GM18951 (cell line): ENCODE results near the gene DNAJC11.
"Not testable (repeated sequence)": the region's sequence is repeated elsewhere in the genome, so short reads cannot be mapped to it uniquely, and the experiment has no call there.

Experiments used
- POLR2A ChIP-seq: IDR thresholded peaks from 4 replicates; pipeline ENCODE4 v1.6.1; 2011; ENCODE audit warnings: mild to moderate bottlenecking; ENCODE audit not compliant: insufficient read length, insufficient read depth; ENCODE audit errors: extremely low read depth
- in situ Hi-C: fragments of 300-500 bp; cut with MboI; formaldehyde crosslinking; loops from one replicate; pipeline ENCODE4 v1.12.0; 2022; ENCODE audit warnings: low sequenced_read_pairs, mixed read lengths, inconsistent platforms; ENCODE audit not compliant: unreplicated experiment

Gene DNAJC11

DNA sequence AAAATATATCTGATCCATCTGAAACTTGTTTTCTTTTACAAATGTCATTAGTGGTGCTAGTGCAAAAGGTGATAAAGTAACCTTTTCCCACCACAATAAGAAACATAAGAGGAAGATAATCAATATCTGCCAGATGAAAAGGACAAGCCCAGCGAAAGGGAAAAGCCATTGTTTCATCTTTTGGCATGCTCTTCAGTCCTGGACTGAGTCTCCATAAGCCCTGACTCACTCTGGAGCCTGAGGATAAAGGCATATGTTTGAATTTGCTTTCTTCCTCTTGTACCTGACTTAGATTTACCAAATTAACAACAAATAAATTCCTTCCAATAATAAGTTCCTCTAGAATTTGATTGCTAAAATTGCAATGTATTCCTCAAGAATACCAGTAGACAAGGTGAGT is 13.6 kb downstream of the DNAJC11 start:
- in situ Hi-C loops: no loop called here
- no peak for TF ChIP-seq POLR2A

DNA sequence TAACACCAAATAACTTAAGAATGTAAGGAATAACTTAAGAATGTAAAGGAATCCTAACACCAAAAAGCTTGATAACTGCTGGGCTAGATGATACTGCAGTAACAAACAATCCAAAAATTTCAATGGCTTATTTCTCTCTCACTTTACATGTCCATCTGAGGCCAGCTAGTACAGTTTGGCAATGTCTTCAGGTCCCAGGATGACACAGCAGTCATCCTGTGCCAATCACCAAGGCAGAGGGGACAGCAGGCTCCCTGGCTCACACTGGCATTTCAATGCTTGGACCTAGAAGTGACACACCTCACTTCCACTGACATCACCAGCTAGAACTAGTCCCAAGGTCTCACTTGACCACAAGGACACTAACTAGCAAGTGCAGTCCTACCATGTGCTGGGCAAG is 15.3 kb downstream of the DNAJC11 start:
- in situ Hi-C loops: no loop called here
- TF ChIP-seq POLR2A: no peak

DNA sequence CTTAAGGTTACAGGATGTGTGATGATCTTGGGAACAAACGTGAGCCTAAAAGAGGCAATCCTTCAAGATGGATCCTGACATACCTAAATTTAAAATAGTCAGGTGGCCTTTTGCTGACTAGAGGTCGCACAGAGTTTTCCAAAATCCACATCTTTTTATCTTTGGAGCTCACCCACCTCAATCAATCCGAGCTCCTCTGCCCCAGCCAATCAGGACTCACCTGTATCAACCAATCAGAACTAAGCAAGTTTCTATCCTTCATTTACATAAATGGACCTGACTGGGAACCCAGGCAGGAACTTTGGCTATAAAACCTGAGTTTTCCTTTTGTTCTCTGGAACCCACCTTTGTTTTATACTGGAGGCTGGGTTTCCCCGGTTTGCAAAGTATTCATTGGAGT is 16.2 kb downstream of the DNAJC11 start:
- TF ChIP-seq POLR2A: no peak
- in situ Hi-C loops: no loop called here

DNA sequence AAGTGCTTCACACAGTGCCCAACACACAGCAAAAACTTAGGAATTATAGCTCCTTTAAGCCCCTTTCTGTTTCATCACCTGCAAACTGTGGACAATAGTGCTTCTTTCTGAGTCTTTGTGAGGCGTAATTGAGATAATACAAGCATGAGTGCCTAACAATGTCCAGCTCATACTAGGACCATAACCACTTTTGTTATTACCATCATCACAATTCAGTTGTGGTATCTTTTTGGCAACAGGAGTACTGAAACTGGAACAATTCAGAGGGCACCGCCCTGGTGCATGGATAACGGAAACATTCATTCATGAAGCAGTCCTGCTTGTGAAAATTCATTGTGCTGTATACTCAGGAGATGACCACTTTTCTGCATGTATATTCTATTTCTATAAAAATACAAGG is 18.2 kb downstream of the DNAJC11 start:
- in situ Hi-C loops: no loop called here
- no peak for TF ChIP-seq POLR2A

DNA sequence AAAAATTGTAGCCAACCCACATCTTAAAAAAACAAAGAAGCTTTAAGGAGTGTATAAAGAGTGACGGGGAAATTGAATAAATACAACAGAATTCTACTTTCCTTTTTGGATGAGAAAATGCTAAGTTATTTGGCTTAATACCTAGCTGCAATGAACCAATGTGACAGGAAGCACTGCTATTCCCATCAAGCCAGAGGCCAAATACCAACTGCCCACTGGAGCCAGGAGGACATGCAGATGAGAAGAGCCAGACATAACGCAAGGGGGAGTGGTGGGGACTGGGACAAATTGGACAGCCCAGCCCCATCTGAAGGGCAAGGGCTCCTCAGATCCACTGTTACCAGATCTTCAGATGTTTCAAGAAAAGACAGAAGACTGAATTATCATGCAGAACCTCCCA is 25.7 kb downstream of the DNAJC11 start:
- TF ChIP-seq POLR2A: no peak
- in situ Hi-C loops: no loop called here

DNA sequence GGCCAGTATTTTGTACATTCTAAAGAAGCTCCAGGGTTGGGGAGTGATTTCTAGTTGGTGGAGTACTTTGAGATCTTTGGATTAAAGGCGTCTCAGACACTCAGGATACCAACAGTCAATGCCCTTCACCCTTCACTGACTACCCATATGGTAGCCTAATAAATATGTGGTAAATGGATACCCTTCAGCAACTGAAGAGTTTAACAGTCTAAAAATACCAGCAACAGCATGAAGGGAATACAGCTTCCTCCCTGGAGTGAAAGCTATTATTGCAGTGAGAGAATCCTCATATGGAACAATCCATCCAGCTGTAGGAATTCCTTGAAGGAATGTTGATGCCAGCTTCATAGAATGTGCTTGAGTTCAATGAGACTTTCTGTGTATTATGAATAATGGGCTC is 26.8 kb downstream of the DNAJC11 start:
- TF ChIP-seq POLR2A: no peak
- in situ Hi-C loops: no loop called here

DNA sequence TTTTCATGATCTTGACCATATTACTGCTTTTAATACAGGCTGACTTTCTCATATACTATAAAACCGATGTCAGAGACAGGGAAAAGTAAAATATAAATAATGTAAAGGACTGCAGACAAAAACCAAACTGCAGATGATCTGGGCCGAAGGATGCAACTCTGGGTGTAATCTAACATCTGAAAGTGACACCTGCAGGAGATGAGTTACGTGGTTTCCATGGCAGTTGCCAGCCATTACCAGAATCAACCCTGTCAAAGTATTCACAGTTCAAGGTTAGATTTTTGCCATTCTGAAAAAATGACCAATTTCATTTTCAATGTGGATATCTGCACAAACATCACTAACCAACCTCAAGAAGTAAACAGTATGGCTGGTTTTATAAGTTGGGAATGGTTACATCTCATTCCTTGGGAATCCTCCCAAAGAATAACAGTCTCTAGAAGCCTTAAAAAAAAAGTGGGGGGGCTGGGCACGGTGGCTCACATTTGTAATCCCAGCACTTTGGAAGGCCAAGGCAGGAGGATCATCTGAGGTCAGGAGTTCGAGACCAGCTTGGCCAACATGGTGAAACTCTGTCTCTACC is 27.7 kb downstream of the DNAJC11 start:
- in situ Hi-C loops: no loop called here
- no peak for TF ChIP-seq POLR2A

DNA sequence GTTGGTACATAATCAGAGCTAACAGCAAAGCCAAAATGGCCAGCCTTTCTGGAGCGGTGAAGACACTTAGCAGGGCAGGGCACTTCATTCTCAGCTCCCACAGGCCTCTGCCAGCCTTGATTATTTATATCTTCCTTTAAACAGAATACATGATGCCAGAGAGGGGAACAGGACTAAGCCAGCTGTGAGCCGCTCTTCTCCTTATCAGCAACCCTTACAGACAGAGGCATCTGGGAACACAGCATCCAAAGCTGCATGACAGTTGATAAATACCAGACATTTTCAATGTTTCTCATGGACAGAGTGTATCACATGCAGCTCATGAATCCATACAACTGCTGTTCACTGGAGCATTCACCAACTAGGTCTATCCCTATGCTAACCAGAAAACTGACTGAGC is 29.1 kb downstream of the DNAJC11 start:
- in situ Hi-C loops: no loop called here
- no peak for TF ChIP-seq POLR2A

DNA sequence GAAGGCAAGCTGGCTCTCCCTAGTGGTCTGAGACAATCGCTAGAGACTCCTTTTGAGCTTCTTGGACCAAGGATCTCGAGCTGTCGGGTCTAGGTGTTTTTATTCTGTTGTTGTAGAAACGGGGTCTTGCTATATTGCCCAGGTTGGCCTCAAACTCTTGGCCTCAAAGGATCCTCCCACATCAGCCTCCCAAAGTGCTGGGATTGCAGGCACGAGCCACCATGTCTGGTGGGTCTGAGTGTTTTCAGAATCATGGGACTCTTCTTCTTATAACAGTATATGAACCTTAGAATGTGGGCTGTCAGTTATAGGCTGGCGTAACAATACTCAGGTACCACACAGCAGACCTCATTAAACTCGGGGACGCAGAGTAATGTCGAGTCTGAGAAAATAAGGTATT is 33.1 kb downstream of the DNAJC11 start:
- in situ Hi-C loops: no loop called here
- no peak for TF ChIP-seq POLR2A

DNA sequence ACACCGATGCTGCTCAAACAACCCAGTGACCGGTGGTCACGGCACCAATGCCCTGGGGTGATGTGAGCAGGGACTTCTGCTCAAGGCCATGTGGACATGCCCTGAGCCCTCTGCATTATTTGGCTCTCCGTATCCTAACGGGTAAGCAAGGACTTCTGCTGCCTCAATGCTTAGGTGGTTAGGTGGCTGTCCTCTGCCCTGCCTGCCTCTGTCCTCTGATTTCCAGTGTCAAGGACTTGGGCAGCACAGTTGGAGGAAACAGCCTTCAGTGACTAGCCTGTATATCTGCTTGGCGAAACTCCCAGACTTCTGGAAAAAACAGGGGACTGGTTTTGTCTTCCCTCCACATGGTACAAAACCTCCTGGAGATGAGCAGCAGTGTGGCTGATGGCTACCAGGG is 34.5 kb downstream of the DNAJC11 start:
- in situ Hi-C loops: no loop called here
- TF ChIP-seq POLR2A: no peak

DNA sequence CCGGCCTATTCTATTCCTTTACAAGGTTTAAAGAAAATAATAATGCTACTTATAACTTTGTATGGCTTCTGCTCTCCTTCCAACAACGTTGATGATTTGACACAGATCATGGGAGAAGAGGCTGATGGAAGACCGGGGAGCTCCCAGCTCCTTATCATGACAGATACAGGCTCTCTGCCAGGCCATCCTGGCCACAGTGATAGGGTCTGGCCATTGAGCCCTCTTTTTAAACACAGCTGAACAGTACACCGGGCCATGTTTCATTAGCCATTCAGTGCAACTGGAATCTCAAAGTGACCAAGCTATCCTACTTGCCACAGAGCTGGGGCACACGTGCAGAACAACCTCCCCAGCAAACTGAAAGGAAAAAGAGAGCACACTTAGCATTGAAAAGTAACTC is 34.9 kb downstream of the DNAJC11 start:
- in situ Hi-C loops: no loop called here
- TF ChIP-seq POLR2A: no peak

DNA sequence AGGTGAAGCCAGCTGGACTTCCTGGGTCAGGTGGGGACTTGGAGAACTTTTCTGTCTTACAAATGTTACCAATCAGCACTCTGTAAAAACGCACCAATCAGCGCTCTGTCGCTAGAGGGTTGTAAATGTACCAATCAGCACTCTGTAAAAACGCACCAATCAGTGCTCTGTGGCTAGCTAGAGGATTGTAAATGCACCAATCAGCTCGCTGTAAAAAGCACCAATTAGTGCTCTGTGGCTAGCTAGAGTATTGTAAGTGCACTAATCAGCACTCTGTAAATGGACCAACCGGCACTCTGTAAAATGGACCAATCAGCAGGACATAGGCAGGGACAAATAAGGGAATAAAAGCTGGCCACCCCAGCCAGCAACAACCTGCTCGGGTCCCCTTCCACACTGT is 39.1 kb downstream of the DNAJC11 start:
- in situ Hi-C loops: not testable (repeated sequence)

DNA sequence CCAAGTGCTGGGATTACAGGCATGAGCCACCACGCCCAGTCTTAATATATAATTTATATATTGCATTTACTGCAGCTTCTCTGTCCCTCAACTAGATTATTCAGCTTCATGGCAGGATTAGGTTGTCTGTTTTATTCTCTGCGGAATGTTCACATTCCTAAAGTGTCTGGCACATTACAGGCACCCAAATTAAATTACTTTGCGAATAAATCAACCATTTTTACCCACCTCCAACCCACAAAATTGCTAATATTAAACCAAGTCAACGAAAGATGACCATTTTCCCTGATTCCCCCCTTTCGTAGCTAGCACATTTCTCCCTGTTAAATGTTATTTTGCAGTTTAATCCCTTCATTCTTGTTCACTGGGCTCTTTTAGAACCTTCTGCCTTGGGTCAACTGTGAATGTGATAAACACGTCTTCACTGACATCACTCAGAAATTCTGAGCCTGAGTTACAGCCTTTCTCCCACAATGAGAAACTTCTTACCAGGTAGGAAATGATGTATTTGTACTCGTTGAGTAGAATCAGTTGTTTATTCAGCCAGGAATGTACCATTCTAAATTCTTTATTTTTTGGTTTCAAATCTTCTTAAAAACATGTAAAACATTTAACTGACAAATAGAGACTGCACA is 41.1 kb downstream of the DNAJC11 start:
- in situ Hi-C loops: no loop called here
- TF ChIP-seq POLR2A: no peak

DNA sequence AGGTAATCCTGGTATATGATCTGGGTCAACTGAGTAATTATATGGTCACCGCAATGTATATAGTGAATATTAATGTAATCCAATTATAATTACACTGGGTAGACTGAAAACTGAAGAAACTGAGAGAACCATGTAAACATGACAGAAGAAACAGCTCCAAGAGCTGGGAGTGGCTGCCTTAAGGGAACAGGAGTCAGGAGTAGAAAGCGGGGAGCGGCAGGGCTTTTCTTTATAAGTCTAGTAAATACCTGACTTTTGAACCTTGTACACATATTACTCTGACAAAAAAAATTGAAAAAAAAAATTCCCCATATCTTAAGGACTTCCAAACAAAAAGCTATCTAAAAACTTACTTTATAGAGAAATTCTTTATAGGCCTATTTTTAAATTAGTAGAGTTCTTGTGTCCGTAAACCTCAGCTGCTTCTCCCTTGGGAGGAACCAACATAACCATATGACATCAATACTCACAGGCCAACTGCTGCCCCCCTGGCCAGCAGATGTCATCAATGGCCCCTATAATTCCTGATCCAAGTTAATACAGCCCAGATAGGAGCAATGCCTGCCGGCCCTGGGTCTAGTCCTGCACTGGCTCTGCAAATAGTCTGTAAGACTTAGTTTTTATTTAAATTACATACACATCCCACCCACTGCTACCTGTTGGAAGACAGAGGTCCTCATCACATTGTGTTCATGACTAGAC is 43.1 kb downstream of the DNAJC11 start:
- TF ChIP-seq POLR2A: no peak
- in situ Hi-C loops: no loop called here
